HG03521 (cell line): ENCODE results near the gene EIF5A.

Experiments
- ATAC-seq: cut with Tn5 transposase; IDR thresholded peaks from one replicate; pipeline ENCODE4 v1.9.1; 2021; ENCODE audit warnings: mild to moderate bottlenecking, moderate library complexity; ENCODE audit not compliant: unreplicated experiment

Gene EIF5A

DNA sequence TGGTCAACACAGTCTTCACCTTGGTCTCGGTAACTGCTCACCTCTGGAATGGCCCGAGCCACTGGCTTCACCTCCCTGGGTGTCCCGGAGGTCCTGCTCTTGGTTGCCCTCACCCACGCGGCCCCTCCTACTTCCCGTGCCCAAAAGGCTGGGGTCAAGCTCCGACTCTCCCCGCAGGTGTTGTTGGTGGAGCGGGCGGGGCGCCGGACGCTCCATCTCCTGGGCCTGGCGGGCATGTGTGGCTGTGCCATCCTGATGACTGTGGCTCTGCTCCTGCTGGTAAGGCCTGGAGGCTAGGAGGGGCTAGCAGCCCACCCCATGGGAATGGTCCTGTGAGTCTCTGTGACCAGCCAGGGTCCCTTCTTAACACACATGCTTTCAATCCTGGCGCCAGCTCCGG, 22.5 kb upstream of the EIF5A start:
- no peak for ATAC-seq

- no peak for ATAC-seq
These were observed 21.7 kb upstream of the EIF5A start for GRCh38 chr17:7285679-7286078.

GRCh38 chr17:7289256-7290032, 18.0 kb upstream of the EIF5A start:
- ATAC-seq = no peak

GRCh38 chr17:7290166-7290565, 17.3 kb upstream of the EIF5A start:
- ATAC-seq = no peak

- ATAC-seq = no peak
These were observed 16.7 kb upstream of the EIF5A start for GRCh38 chr17:7290685-7291084.

GRCh38 chr17:7292194-7292593, 15.2 kb upstream of the EIF5A start:
- ATAC-seq = no peak

DNA sequence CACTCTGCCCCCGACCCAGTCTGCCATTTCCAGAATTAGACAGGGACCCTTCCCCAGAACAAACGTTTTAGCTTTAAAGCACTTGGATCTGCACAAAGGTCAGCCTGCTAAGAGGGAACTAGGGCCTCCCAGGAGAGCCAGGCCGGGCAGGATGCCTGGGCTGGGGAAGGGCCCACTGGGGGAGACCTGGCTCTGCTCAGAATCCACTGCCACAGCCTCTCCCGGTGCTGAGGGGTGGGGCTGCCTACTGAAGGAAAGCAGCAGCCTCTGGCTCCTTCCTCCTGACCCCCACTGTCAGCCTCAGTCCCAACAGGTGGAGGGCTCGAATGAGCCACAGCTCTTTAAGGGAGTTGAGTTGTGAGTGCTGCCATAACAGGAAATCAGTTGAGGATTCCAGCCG, 14.7 kb upstream of the EIF5A start:
- ATAC-seq = no peak

- no peak for ATAC-seq
These were observed 14.3 kb upstream of the EIF5A start for GRCh38 chr17:7293159-7293558.

- ATAC-seq = no peak
These were observed 13.4 kb upstream of the EIF5A start for GRCh38 chr17:7293816-7294613.

- peak; percentile 54 for ATAC-seq
These were observed 12.7 kb upstream of the EIF5A start, which contains the start of gene YBX2 for GRCh38 chr17:7294614-7295153. Gene YBX2, minus strand, starts transcription at chr17:7294639. Its CDS starts 139 bp downstream, at chr17:7294500.

DNA sequence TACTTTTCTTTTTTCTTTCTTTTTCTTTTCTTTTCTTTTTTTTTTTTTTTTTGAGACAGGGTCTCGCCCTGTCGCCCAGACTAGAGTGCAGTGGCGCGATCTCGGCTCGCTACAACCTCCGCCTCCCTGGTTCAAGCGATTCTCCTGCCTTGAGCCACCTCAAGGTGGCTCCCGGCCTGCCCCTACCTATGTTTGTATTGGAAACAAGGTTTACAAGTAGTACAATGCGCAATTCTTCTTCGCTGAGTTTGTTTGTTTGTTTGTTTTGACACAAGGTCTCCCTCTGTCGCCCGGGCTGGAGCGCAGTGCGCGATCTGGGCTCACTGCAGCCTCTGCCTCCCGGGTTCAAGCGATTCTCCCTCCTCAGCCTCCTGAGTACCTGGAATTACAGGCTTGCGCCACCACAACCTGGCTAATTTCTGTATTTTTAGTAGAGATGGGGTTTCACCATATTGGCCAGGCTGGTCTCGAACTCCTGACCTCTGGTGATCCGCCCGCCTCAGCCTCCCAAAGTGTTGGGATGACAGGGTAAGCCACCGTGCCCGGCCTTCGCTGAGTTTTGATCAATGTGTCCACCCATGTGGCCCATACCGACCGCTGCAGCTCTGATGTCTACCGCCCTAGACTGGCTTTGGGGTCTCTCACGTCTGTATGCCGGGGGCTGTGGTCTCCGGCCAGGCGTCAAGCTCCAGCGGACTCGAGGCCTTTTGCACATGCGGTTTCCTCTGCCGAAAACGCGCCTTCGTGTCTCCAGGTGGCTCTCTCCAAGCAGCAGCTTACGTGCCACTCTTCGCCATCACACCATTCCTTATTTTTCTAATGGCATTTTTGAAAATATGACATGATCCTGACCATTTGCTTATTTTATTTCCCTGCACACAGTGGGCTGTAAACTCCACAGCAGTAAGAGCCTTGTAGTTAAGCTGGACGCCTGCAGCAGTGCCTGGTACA, 11.9 kb upstream of the EIF5A start:
- no peak for ATAC-seq

DNA sequence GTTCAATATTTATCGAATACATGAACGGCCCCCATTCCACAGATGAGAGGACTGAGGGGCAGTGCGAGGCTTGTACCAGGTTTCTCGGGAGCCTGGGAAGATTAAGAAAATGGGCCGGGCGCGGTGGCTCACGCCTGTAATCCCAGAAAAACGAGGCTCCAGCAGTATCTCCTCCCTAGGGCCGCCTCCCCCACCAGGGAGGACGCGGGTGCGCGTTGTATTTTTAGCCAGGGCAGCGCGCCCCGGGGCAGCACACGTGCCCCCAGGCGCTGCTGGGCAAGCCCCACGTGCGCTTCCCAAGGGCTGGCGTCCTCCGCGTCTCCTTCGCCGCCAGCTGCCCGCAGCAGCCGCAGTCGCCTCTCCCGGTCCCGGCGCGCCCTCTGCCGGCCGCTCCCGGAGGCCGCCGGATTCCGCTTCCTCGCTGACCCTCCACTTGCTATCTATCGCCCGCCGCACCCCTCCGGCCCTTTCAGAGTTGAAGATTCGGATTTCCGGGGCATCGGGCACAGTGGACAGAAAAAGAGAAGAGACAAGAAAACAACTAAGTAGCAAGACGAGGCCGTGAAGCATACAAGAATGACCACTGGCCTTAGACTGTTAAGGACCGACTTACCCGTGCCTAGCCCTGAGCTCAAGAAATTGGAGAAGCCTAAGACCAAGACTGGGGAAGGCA, 11.1 kb upstream of the EIF5A start:
- ATAC-seq = no peak

- ATAC-seq = no peak
These were observed 3.2 kb upstream of the EIF5A start for GRCh38 chr17:7304179-7304578.

DNA sequence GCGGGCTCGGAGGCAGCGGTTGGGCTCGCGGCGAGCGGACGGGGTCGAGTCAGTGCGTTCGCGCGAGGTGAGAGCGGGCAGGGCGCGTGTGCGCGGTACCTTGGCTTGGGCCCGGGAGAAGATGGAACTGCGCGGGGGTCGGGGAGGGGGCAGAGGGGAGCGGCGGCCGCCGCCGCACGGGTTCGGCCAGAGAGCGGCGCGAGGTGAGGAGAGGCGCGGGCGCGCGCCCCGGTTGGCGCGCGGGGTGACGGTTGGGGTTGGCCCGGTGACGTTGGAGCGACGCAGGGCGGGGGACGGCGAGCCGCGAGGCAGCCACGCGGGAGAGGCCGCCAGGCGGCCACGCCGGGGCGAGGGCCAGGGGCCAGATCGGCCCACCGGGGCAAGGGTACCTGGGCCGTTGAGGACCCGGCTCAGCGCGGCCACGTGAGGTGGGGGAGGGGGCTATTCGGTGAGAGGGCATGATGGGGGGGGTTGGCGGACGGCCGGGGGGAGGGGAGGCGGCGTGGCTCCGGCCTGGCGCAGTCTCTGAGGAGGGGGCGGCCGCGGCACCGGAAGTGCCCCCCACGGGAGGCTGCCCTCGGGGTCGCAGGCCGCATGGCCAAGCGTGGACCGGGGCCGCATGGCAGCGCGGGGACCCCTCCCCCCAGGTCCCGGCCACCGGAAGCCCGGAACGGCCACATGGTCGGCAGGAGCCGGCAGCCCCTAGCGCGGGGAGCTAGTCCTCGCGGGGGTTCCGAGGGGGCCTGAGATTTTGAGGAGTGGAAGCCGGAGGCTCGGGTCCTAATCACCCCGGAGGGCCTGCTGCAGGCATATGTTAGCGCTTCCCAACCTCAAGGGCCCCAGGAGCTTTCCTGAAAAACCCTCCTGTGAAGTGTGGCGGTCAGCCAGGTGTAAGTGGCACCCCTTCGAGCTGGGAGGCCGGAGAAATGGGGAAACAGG, 527 bp downstream of the EIF5A start:
- peak; percentile 3 for ATAC-seq

- ATAC-seq = no peak
These were observed 1.4 kb downstream of the EIF5A start for GRCh38 chr17:7308625-7309433.

DNA sequence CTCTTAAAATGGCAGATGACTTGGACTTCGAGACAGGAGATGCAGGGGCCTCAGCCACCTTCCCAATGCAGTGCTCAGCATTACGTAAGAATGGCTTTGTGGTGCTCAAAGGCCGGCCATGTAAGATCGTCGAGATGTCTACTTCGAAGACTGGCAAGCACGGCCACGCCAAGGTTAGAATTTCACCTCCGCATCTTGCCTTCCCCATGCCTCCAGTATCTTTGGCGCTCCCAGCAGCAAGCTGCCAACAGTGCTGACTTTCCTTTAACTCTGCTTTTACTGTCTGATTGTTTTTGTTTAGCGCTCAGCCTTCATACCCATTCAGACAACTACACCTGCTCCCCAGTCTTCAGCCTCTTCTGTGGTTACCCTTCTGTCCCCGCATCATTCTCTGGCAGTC, 2.2 kb downstream of the EIF5A start:
- ATAC-seq = no peak

DNA sequence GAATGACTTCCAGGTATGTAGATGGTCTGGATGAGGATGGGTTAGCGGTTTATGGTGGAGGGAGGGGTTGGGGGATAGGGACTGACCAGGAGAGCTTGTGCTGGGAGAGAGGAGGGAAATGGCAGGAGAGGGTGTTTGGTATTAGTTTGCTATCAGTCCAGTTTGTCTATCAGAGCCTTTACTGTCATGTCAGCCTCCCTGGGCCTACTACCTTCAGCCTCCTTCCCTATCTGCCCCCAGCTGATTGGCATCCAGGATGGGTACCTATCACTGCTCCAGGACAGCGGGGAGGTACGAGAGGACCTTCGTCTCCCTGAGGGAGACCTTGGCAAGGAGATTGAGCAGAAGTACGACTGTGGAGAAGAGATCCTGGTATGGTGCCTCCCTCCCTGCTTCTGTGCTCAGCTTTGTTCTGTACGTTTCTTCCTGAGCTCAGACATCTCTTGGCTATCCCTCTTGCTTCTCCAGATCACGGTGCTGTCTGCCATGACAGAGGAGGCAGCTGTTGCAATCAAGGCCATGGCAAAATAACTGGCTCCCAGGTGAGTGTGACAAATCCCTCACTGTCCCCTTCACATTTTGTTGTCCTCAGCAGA, 3.8 kb downstream of the EIF5A start:
- no peak for ATAC-seq
